Stimulated activated CD4-positive, alpha-beta T cell treated with anti-CD3 and anti-CD28 coated beads, TNF-alpha, amount 100 ng/mL, for 48 hours (primary cell): ENCODE measurements around the gene ARHGAP32.
"Not testable (repeated sequence)": the region's sequence is repeated elsewhere in the genome, so short reads cannot be mapped to it uniquely, and the experiment has no call there.

ENCODE experiments used
- DNase-seq, 3 donors: peaks; one replicate each; pipeline ENCODE4 v3.0.0-alpha.2; 2020; ENCODE audit warnings: low read depth in 3 of 3

Gene ARHGAP32

GRCh38 chr11:128933481-128934178 is 258.5 kb downstream of the ARHGAP32 start:
- no peak for DNase-seq

- DNase-seq = no peak
Measured at GRCh38 chr11:128931668-128932067, 260.5 kb downstream of the ARHGAP32 start.

- no peak for DNase-seq
Measured at GRCh38 chr11:128931066-128931465, 261.1 kb downstream of the ARHGAP32 start.

GRCh38 chr11:128929991-128930390 is 262.1 kb downstream of the ARHGAP32 start:
- DNase-seq = no peak

GRCh38 chr11:128929468-128929867 is 262.7 kb downstream of the ARHGAP32 start:
- DNase-seq = no peak

GRCh38 chr11:128928400-128928799 is 263.7 kb downstream of the ARHGAP32 start:
- DNase-seq = no peak

GRCh38 chr11:128927683-128928336 is 264.3 kb downstream of the ARHGAP32 start:
- DNase-seq = no peak

GRCh38 chr11:128927108-128927461 is 265.0 kb downstream of the ARHGAP32 start:
- no peak for DNase-seq

- DNase-seq = no peak
Measured at GRCh38 chr11:128926437-128927107, 265.6 kb downstream of the ARHGAP32 start.

- DNase-seq = no peak
Measured at GRCh38 chr11:128926000-128926399, 266.1 kb downstream of the ARHGAP32 start.

GRCh38 chr11:128925250-128925600 is 266.9 kb downstream of the ARHGAP32 start:
- no peak for DNase-seq

- DNase-seq = no peak
Measured at GRCh38 chr11:128924510-128925249, 267.4 kb downstream of the ARHGAP32 start.

- DNase-seq = no peak
Measured at GRCh38 chr11:128924104-128924503, 268.0 kb downstream of the ARHGAP32 start.

GRCh38 chr11:128921793-128922192 is 270.3 kb downstream of the ARHGAP32 start:
- no peak for DNase-seq

GRCh38 chr11:128920666-128921065 is 271.5 kb downstream of the ARHGAP32 start:
- no peak for DNase-seq

- DNase-seq = not testable (repeated sequence)
Measured at GRCh38 chr11:128919635-128920034, 272.5 kb downstream of the ARHGAP32 start.

- DNase-seq = no peak
Measured at GRCh38 chr11:128919216-128919615, 272.9 kb downstream of the ARHGAP32 start.

- DNase-seq = no peak
Measured at GRCh38 chr11:128917144-128917724, 274.9 kb downstream of the ARHGAP32 start.

GRCh38 chr11:128916681-128917080 is 275.4 kb downstream of the ARHGAP32 start:
- DNase-seq = no peak

GRCh38 chr11:128916037-128916572 is 276.0 kb downstream of the ARHGAP32 start:
- DNase-seq = no peak

- DNase-seq = no peak
Measured at GRCh38 chr11:128915149-128915521, 277.0 kb downstream of the ARHGAP32 start.
